Astrocyte (in vitro differentiated cells and primary cell): ENCODE results near the gene KLRG1. TPM values are rescaled to one million over a fixed set of nuclear protein-coding genes. Genes with fewer than 3 reads are reported as not detected.
A peak's percentile ranks its signal among the peaks of the same experiment; 100 is the strongest.

Source experiments
- DNase-seq: peaks from one replicate; pipeline ENCODE4 v3.0.0-alpha.2; 2010; ENCODE audit warnings: low read depth
- FAIRE-seq: peaks from 2 replicates; lab custom pipeline; 2011; peaks lifted over from hg19 to GRCh38; lab: Jason Lieb, UNC
- H2AFZ ChIP-seq: 2 replicates; pipeline ENCODE4 v1.6.0; 2012; ENCODE audit warnings: low read depth, low read length, inconsistent platforms
- H3K27ac ChIP-seq: 2 replicates; pipeline ENCODE4 v1.5.1; 2011; ENCODE audit warnings: low read depth, low read length, inconsistent platforms
- H3K27me3 ChIP-seq: 2 replicates; pipeline ENCODE4 v1.6.0; 2011; ENCODE audit warnings: low read length, inconsistent platforms; ENCODE audit not compliant: insufficient read depth
- H3K36me3 ChIP-seq: 2 replicates; pipeline ENCODE4 v1.5.1; 2011; ENCODE audit warnings: low read length, inconsistent platforms; ENCODE audit not compliant: insufficient read depth
- H3K4me1 ChIP-seq: 2 replicates; pipeline ENCODE4 v1.5.1; 2011; ENCODE audit warnings: low read length, inconsistent platforms; ENCODE audit not compliant: insufficient read depth
- H3K4me2 ChIP-seq: 2 replicates; pipeline ENCODE4 v1.6.0; 2012; ENCODE audit warnings: low read length, inconsistent platforms
- H3K4me3 ChIP-seq: 2 replicates; pipeline ENCODE4 v1.5.1; 2011; ENCODE audit warnings: low read depth, mild to moderate bottlenecking, low read length, inconsistent platforms; ENCODE audit not compliant: insufficient read depth
- H3K79me2 ChIP-seq: 2 replicates; pipeline ENCODE4 v1.6.0; 2012; ENCODE audit warnings: mild to moderate bottlenecking, low read length, inconsistent platforms; ENCODE audit not compliant: insufficient read depth
- H3K9ac ChIP-seq: 2 replicates; pipeline ENCODE4 v1.6.0; 2012; ENCODE audit warnings: mild to moderate bottlenecking, low read length, inconsistent platforms
- H3K9me3 ChIP-seq: 2 replicates; pipeline ENCODE4 v1.5.1; 2012; ENCODE audit warnings: low read depth, mild to moderate bottlenecking, low read length, inconsistent platforms; ENCODE audit not compliant: insufficient read depth
- H4K20me1 ChIP-seq: 2 replicates; pipeline ENCODE4 v1.6.0; 2012; ENCODE audit warnings: low read length, inconsistent platforms; ENCODE audit not compliant: insufficient read depth
- H3K27ac Mint-ChIP-seq: one replicate; pipeline ENCODE4 v1.8.0; 2021; ENCODE audit warnings: mild to moderate bottlenecking, mixed read lengths; ENCODE audit not compliant: unreplicated experiment
- H3K27me3 Mint-ChIP-seq: one replicate; pipeline ENCODE4 v1.8.0; 2021; ENCODE audit warnings: low read depth, mixed read lengths; ENCODE audit not compliant: unreplicated experiment
- H3K36me3 Mint-ChIP-seq: one replicate; pipeline ENCODE4 v1.8.0; 2021; ENCODE audit warnings: low read depth, mixed read lengths; ENCODE audit not compliant: unreplicated experiment
- H3K4me1 Mint-ChIP-seq: one replicate; pipeline ENCODE4 v1.8.0; 2021; ENCODE audit warnings: low read depth, mixed read lengths; ENCODE audit not compliant: unreplicated experiment
- H3K4me3 Mint-ChIP-seq: one replicate; pipeline ENCODE4 v1.8.0; 2021; ENCODE audit warnings: mild to moderate bottlenecking, moderate library complexity, mixed read lengths; ENCODE audit not compliant: unreplicated experiment
- H3K9me3 Mint-ChIP-seq: one replicate; pipeline ENCODE4 v1.8.0; 2021; ENCODE audit warnings: mild to moderate bottlenecking, mixed read lengths; ENCODE audit not compliant: unreplicated experiment
- EZH2 ChIP-seq: IDR thresholded peaks from 2 replicates; pipeline ENCODE4 v1.6.1; 2012; ENCODE audit warnings: mild to moderate bottlenecking, low read length, inconsistent platforms; ENCODE audit not compliant: insufficient read depth
- total RNA-seq: library from RNA; stranded (reverse); gene quantifications from 2 replicates; pipeline ENCODE4 v1.2.1, GENCODE V29; 2021
- TF ChIP-seq, protein P1 (sequence below): IDR thresholded peaks from 2 replicates; pipeline ENCODE4 v1.5.1; 2011; ENCODE audit warnings: low read depth, mild to moderate bottlenecking, inconsistent platforms, low read length, moderate library complexity; ENCODE audit not compliant: insufficient read depth

KLRG1 gene
- total RNA-seq, 1 donor from 2014 or later: 2.2 TPM

DNA sequence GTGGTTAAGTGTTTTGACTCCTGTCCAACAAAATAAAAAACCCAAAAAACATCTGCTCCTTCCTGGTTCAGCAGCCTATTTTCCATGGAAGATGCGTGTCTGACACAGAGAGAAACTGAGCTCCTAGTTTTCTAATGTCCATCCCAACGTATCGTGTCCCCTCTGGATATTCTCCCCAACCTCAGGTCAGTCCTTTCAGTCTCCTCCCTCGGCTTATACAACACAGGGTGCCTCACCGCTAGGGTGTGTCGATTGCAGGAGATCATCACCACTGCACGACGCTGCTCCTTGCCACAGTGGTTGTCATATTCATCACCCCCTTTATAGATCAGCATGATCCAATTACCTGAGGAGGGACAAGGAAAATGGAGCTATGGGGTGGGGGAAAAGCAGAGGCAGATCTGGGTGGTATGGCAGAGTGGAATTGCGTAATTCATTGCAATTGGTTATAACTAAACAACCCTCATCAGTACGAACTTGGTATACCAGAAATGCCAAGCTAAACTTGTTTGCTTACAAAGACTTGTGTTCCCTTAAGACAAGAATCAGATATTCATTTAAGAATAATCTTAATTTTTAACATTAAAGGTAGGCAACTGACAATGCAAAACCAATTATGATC, 45.7 kb upstream of the KLRG1 start:
- Histone ChIP-seq H3K4me2 (no peak overlapping the region), H3K4me1 (peaks cover 6% of the 10 kb centered on the region), H3K27me3 (no peaks in the 10 kb centered on the region), H4K20me1 (peaks cover 40% of the 10 kb centered on the region), H3K9me3 (no peaks in the 10 kb centered on the region), H3K79me2 (peaks cover 42% of the 10 kb centered on the region), H2AFZ (no peak overlapping the region), H3K4me3 (no peak overlapping the region), H3K9ac (no peak overlapping the region), H3K27ac (no peak overlapping the region), H3K36me3 (peaks cover 43% of the 10 kb centered on the region)
- H3K4me3 Mint-ChIP-seq: no peak overlapping the region
- H3K27ac Mint-ChIP-seq: no peak overlapping the region
- no peaks in the 10 kb centered on the region for H3K9me3 Mint-ChIP-seq
- no peak for TF ChIP-seq EZH2
- TF ChIP-seq, protein P1, sequence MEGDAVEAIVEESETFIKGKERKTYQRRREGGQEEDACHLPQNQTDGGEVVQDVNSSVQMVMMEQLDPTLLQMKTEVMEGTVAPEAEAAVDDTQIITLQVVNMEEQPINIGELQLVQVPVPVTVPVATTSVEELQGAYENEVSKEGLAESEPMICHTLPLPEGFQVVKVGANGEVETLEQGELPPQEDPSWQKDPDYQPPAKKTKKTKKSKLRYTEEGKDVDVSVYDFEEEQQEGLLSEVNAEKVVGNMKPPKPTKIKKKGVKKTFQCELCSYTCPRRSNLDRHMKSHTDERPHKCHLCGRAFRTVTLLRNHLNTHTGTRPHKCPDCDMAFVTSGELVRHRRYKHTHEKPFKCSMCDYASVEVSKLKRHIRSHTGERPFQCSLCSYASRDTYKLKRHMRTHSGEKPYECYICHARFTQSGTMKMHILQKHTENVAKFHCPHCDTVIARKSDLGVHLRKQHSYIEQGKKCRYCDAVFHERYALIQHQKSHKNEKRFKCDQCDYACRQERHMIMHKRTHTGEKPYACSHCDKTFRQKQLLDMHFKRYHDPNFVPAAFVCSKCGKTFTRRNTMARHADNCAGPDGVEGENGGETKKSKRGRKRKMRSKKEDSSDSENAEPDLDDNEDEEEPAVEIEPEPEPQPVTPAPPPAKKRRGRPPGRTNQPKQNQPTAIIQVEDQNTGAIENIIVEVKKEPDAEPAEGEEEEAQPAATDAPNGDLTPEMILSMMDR: no peak
- H3K4me1 Mint-ChIP-seq: peaks cover 11% of the 10 kb centered on the region
- peaks cover 16% of the 10 kb centered on the region for H3K36me3 Mint-ChIP-seq
- FAIRE-seq (no peak), DNase-seq (no peak)
- H3K27me3 Mint-ChIP-seq: no peaks in the 10 kb centered on the region

DNA sequence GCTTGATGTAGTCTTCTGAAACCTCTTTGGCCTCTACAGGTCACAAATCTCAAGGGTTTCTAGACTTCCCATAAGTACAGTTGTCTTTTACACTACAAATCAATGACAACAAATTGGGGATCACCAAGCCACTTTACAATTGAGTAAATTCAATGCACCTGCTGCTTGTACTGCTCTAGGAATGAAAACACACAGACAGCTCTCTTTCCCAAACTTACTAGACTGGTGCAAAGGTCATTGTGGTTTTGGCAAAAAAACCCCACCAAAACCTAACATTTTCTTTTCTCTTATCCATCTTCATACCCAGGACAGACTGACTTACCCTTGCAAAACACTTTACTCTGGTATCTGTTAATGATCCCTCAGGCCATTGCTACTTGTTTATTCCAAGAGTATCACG, 42.6 kb upstream of the KLRG1 start:
- peaks cover 45% of the 10 kb centered on the region for H4K20me1 ChIP-seq
- H3K4me3 ChIP-seq: no peak overlapping the region
- peaks cover 11% of the 10 kb centered on the region for H3K4me1 Mint-ChIP-seq
- H3K4me3 Mint-ChIP-seq: peak overlapping the region; percentile 41
- H3K4me2 ChIP-seq: no peak overlapping the region
- peaks cover 16% of the 10 kb centered on the region for H3K36me3 Mint-ChIP-seq
- H2AFZ ChIP-seq: no peak overlapping the region
- no peaks in the 10 kb centered on the region for H3K9me3 Mint-ChIP-seq
- H3K9me3 ChIP-seq: no peaks in the 10 kb centered on the region
- no peak for FAIRE-seq
- H3K79me2 ChIP-seq: peaks cover 50% of the 10 kb centered on the region
- peaks cover 6% of the 10 kb centered on the region for H3K4me1 ChIP-seq
- H3K27ac Mint-ChIP-seq: no peak overlapping the region
- DNase-seq: no peak
- no peaks in the 10 kb centered on the region for H3K27me3 ChIP-seq
- no peak overlapping the region for H3K9ac ChIP-seq
- H3K27me3 Mint-ChIP-seq: no peaks in the 10 kb centered on the region
- H3K27ac ChIP-seq: no peak overlapping the region
- TF ChIP-seq EZH2: no peak
- TF ChIP-seq, protein P1: no peak
- peaks cover 39% of the 10 kb centered on the region for H3K36me3 ChIP-seq

DNA sequence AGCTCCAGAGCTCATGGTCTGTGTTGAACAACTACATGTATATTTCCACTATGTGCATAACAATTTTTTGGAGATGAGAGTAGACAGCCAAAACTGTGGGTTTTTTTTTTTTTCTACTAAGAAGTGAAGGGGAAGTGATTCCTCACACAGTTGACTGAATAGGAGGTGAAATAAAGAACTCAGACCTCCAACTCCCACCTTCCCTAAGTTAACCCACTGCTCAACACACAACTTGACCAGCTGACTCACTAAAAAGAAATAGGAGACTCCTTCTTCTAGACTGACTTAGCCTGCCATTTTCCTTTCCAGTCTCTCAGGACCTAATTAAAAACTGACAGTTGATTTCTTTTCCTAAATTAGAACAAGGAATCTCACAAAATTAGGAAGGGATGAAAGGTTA, 41.6 kb upstream of the KLRG1 start:
- peak overlapping the region; percentile 98 for H3K4me3 Mint-ChIP-seq
- H3K4me3 ChIP-seq: no peak overlapping the region
- FAIRE-seq: no peak

More for the DNA sequence above, 41.6 kb upstream of the KLRG1 start:
- no peak for TF ChIP-seq EZH2
- TF ChIP-seq, protein P1: no peak
- H3K79me2 ChIP-seq: peaks cover 50% of the 10 kb centered on the region
- Mint-ChIP-seq H3K9me3 (no peaks in the 10 kb centered on the region), H3K27me3 (no peaks in the 10 kb centered on the region), H3K27ac (no peak overlapping the region), H3K4me1 (peaks cover 11% of the 10 kb centered on the region), H3K36me3 (peaks cover 11% of the 10 kb centered on the region)
- no peaks in the 10 kb centered on the region for H3K9me3 ChIP-seq
- peaks cover 29% of the 10 kb centered on the region for H3K36me3 ChIP-seq
- H3K4me2 ChIP-seq: peak overlapping the region; percentile 98
- H3K9ac ChIP-seq: no peak overlapping the region
- peaks cover 6% of the 10 kb centered on the region for H3K4me1 ChIP-seq
- no peak for DNase-seq
- H4K20me1 ChIP-seq: peaks cover 41% of the 10 kb centered on the region
- H2AFZ ChIP-seq: no peak overlapping the region
- no peak overlapping the region for H3K27ac ChIP-seq
- H3K27me3 ChIP-seq: no peaks in the 10 kb centered on the region
